HFFc6 (cell line): ENCODE measurements around the gene PNPO. TPM values are rescaled to one million over a fixed set of nuclear protein-coding genes. Genes with fewer than 3 reads are reported as not detected.

ENCODE experiments used
- DNase-seq: peaks from one replicate; pipeline ENCODE4 v3.0.0-alpha.2; 2018
- H3K27ac Mint-ChIP-seq: 2 replicates; pipeline ENCODE4 v1.8.0; 2020; ENCODE audit warnings: mild to moderate bottlenecking, mixed read lengths
- H3K27me3 Mint-ChIP-seq: 2 replicates; pipeline ENCODE4 v1.8.0; 2021; ENCODE audit warnings: mild to moderate bottlenecking, moderate library complexity, mixed read lengths; ENCODE audit not compliant: insufficient read depth
- H3K36me3 Mint-ChIP-seq: 2 replicates; pipeline ENCODE4 v1.8.0; 2021; ENCODE audit warnings: low read depth, mixed read lengths
- H3K4me1 Mint-ChIP-seq: 2 replicates; pipeline ENCODE4 v1.8.0; 2020; ENCODE audit warnings: low read depth, mixed read lengths
- H3K4me3 Mint-ChIP-seq: 2 replicates; pipeline ENCODE4 v1.8.0; 2020; ENCODE audit warnings: mild to moderate bottlenecking, moderate library complexity, mixed read lengths
- H3K9me3 Mint-ChIP-seq: 2 replicates; pipeline ENCODE4 v1.8.0; 2020; ENCODE audit warnings: mild to moderate bottlenecking, mixed read lengths
- total RNA-seq, 6 experiments: library from RNA; stranded (reverse); fragmentation: NEBNext Ultra II Directional; extraction: Animal tissue kit (Norgen Biotek cat#: 25700); gene quantifications; 2 replicates in 1 of 6; 3 replicates in 5 of 6; pipeline ENCODE4 v1.2.3, GENCODE V29; 2021
- TF ChIP-seq, protein P1 (sequence below): fragments of 200-600 bp; sonication (generic); IDR thresholded peaks from 2 replicates; pipeline ENCODE4 v1.5.0; 2021; ENCODE audit warnings: antibody characterized with exemption, mild to moderate bottlenecking

Gene PNPO
- total RNA-seq, 6 experiments from 2014 or later, result 46.0 to 55.5 (median 51.1) TPM

DNA sequence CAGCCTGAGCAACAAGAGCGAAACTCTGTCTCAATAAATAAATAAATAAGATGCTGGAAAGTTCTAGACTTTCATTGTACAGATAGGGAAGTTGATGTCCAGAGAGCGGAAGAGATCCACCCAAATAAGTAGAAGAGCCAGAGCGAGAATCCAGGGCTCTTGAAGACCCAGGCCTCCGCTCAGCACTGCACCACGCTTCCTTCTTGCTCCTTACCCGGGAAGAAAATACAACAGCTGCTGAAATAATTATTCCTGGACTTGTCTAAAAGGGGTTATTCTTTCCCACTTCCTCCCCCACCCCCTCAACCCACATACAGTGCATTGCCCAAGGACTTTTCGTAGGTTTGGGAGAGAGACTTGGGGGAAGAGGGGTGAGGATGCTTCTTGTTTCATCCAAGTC lies 56.2 kb downstream of the PNPO start:
- Mint-ChIP-seq H3K36me3 (no peaks in the 10 kb centered on the region), H3K27me3 (peaks cover 3% of the 10 kb centered on the region; the same call in 1 of the 2 replicates)

DNA sequence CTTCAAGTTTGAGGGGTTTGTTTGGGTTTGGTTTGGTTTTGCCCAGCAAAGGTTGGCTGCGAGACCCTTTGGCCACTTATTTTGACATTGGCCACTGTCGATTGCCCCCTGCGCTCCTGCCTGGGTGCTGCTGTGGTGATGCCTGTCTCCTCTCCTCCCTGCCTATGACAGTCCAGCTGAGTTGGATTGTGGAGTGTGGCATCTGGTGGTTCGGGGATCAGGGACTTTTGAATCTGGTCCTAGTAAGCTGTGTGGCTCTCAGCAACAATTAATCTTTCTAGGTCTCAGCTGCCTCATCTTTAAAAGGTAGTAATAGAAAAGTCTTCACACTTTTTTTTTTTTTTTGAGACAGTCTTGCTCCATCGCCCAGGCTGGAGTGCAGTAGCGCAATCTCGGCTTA lies 56.7 kb downstream of the PNPO start:
- Mint-ChIP-seq H3K4me3 (no peak overlapping the region), H3K27me3 (peaks cover 3% of the 10 kb centered on the region; the same call in 1 of the 2 replicates), H3K9me3 (no peaks in the 10 kb centered on the region), H3K4me1 (peaks cover 29% of the 10 kb centered on the region), H3K27ac (no peak overlapping the region), H3K36me3 (no peaks in the 10 kb centered on the region)
- DNase-seq, result no peak
- TF ChIP-seq, protein P1, sequence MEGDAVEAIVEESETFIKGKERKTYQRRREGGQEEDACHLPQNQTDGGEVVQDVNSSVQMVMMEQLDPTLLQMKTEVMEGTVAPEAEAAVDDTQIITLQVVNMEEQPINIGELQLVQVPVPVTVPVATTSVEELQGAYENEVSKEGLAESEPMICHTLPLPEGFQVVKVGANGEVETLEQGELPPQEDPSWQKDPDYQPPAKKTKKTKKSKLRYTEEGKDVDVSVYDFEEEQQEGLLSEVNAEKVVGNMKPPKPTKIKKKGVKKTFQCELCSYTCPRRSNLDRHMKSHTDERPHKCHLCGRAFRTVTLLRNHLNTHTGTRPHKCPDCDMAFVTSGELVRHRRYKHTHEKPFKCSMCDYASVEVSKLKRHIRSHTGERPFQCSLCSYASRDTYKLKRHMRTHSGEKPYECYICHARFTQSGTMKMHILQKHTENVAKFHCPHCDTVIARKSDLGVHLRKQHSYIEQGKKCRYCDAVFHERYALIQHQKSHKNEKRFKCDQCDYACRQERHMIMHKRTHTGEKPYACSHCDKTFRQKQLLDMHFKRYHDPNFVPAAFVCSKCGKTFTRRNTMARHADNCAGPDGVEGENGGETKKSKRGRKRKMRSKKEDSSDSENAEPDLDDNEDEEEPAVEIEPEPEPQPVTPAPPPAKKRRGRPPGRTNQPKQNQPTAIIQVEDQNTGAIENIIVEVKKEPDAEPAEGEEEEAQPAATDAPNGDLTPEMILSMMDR, result no peak

More for the DNA sequence above, 56.2 kb downstream of the PNPO start:
- no peak overlapping the region for H3K27ac Mint-ChIP-seq
- H3K9me3 Mint-ChIP-seq, result no peaks in the 10 kb centered on the region
- no peak overlapping the region for H3K4me3 Mint-ChIP-seq
- peaks cover 24% of the 10 kb centered on the region for H3K4me1 Mint-ChIP-seq
- DNase-seq, result no peak
- TF ChIP-seq, protein P1, result no peak

Other genes starting within 250 kb of the PNPO start
- 1 to 10 TPM; 6.6 to 8.3 (median 7.7) TPM for gene TBKBP1, start 247.4 kb upstream of the PNPO start, total RNA-seq
- gene TBX21, start 208.3 kb upstream of the PNPO start, total RNA-seq, result not detected
- gene OSBPL7, start 119.8 kb upstream of the PNPO start, total RNA-seq, result 10 to 100 TPM in 2 of 6 experiments, 1 to 10 TPM in 4; 7.0 to 10.7 (median 9.2) TPM
- gene MRPL10, start 110.0 kb upstream of the PNPO start, total RNA-seq, result 10 to 100 TPM; 39.4 to 48.0 (median 43.7) TPM
- gene LRRC46, start 109.9 kb upstream of the PNPO start, total RNA-seq, result 1 to 10 TPM in 1 of 6 experiments, under 1 TPM in 5; 0.41 to 1.1 (median 0.83) TPM
- gene SCRN2, start 100.3 kb upstream of the PNPO start, total RNA-seq, result 10 to 100 TPM; 33.9 to 46.6 (median 39.1) TPM
- gene SP6, start 90.4 kb upstream of the PNPO start, total RNA-seq, result 1 to 10 TPM in 4 of 6 experiments, under 1 TPM in 2; 0.45 to 1.2 (median 1.1) TPM
- 10 to 100 TPM; 10.7 to 17.5 (median 16.4) TPM for gene SP2, start 45.3 kb upstream of the PNPO start, total RNA-seq
- gene PRR15L, start 16.3 kb downstream of the PNPO start, total RNA-seq, result not detected
- gene CDK5RAP3, start 29.5 kb downstream of the PNPO start, total RNA-seq, result 10 to 100 TPM; 78.4 to 91.3 (median 81.8) TPM
- gene COPZ2, start 96.2 kb downstream of the PNPO start, total RNA-seq, result 100 to 1,000 TPM; 209 to 260 (median 211) TPM
- 100 to 1,000 TPM; 181 to 207 (median 193) TPM for gene NFE2L1, start 106.8 kb downstream of the PNPO start, total RNA-seq
- gene CBX1, start 159.9 kb downstream of the PNPO start, total RNA-seq, result 10 to 100 TPM; 62.2 to 82.1 (median 74.0) TPM
- gene SNX11, start 166.2 kb downstream of the PNPO start, total RNA-seq, result 10 to 100 TPM; 16.5 to 21.9 (median 19.6) TPM